ENCODE results near the gene RND1.
"Not testable (repeated sequence)": the region's sequence is repeated elsewhere in the genome, so short reads cannot be mapped to it uniquely, and the experiment has no call there.

Gene RND1

GRCh38 chr12:48865281-48866051 lies at the start of gene RND1:
Gene RND1, minus strand, starts transcription at chr12:48865870. Its CDS starts 103 bp downstream, at chr12:48865767.
- DNase-seq: peak; percentile 70

- DNase-seq: no peak
Measured at GRCh38 chr12:48910196-48910595, 44.5 kb upstream of the RND1 start.

- not testable (repeated sequence) for DNase-seq
Measured at GRCh38 chr12:48909698-48910097, 44.0 kb upstream of the RND1 start.

GRCh38 chr12:48907245-48907644 lies 41.6 kb upstream of the RND1 start:
- DNase-seq: no peak

- DNase-seq: peak; percentile 81
Measured at GRCh38 chr12:48903982-48904411, 38.3 kb upstream of the RND1 start.

GRCh38 chr12:48903363-48903981 lies 37.8 kb upstream of the RND1 start:
- no peak for DNase-seq

GRCh38 chr12:48901278-48901677 lies 35.6 kb upstream of the RND1 start:
- DNase-seq: no peak

- no peak for DNase-seq
Measured at GRCh38 chr12:48899651-48900050, 34.0 kb upstream of the RND1 start.

- DNase-seq: no peak
Measured at GRCh38 chr12:48894271-48894670, 28.6 kb upstream of the RND1 start.

- DNase-seq: no peak
Measured at GRCh38 chr12:48890657-48891418, 25.2 kb upstream of the RND1 start.

- DNase-seq: no peak
Measured at GRCh38 chr12:48889679-48890078, 24.0 kb upstream of the RND1 start.

GRCh38 chr12:48883305-48884161 lies 17.9 kb upstream of the RND1 start:
- DNase-seq: no peak

GRCh38 chr12:48882972-48883304 lies 17.3 kb upstream of the RND1 start:
- DNase-seq: no peak

GRCh38 chr12:48882315-48882687 lies 16.6 kb upstream of the RND1 start:
- no peak for DNase-seq

- no peak for DNase-seq
Measured at GRCh38 chr12:48881686-48882314, 16.1 kb upstream of the RND1 start.

GRCh38 chr12:48880647-48881046 lies 15.0 kb upstream of the RND1 start:
- DNase-seq: no peak

- DNase-seq: no peak
Measured at GRCh38 chr12:48878548-48878947, 12.9 kb upstream of the RND1 start.

GRCh38 chr12:48875944-48876515 lies 10.4 kb upstream of the RND1 start:
- no peak for DNase-seq

GRCh38 chr12:48873534-48873933 lies 7.9 kb upstream of the RND1 start:
- not testable (repeated sequence) for DNase-seq

- DNase-seq: no peak
Measured at GRCh38 chr12:48873096-48873495, 7.4 kb upstream of the RND1 start.

GRCh38 chr12:48869191-48869590 lies 3.5 kb upstream of the RND1 start:
- no peak for DNase-seq

GRCh38 chr12:48868451-48868850 lies 2.8 kb upstream of the RND1 start:
- no peak for DNase-seq

Data from DMS 273 treated with DMSO at 0.1 percent for 48 hours (cell line).